Osteoblast (primary cell): ENCODE measurements around the gene NAE1. TPM values are rescaled to one million over a fixed set of nuclear protein-coding genes. Genes with fewer than 3 reads are reported as not detected.

Experiments
- DNase-seq: peaks from one replicate; pipeline ENCODE4 v3.0.0; 2011; ENCODE audit warnings: low spot score, mixed read lengths; ENCODE audit not compliant: insufficient read length; ENCODE audit errors: missing footprints
- H2AFZ ChIP-seq: 2 replicates; pipeline ENCODE4 v1.6.0; 2011; ENCODE audit warnings: mild to moderate bottlenecking, low read length
- H3K27ac ChIP-seq: 2 replicates; pipeline ENCODE4 v1.5.1; 2011; ENCODE audit warnings: mild to moderate bottlenecking, low read depth, low read length, moderate library complexity
- H3K27me3 ChIP-seq: 2 replicates; pipeline ENCODE4 v1.6.0; 2012; ENCODE audit warnings: mild to moderate bottlenecking, control low read depth, inconsistent platforms, low read length, moderate library complexity; ENCODE audit not compliant: insufficient read depth
- H3K36me3 ChIP-seq: 2 replicates; pipeline ENCODE4 v1.5.1; 2011; ENCODE audit warnings: mild to moderate bottlenecking, low read length, control low read depth, moderate library complexity; ENCODE audit not compliant: insufficient read depth
- H3K4me1 ChIP-seq: 2 replicates; pipeline ENCODE4 v1.5.1; 2011; ENCODE audit warnings: mild to moderate bottlenecking, low read length, control low read depth, moderate library complexity; ENCODE audit not compliant: insufficient read depth
- H3K4me2 ChIP-seq: 2 replicates; pipeline ENCODE4 v1.6.0; 2011; ENCODE audit warnings: mild to moderate bottlenecking, low read length; ENCODE audit not compliant: insufficient read depth
- H3K4me3 ChIP-seq: fragments of 200-600 bp; sonication (generic); 3 replicates; pipeline ENCODE4 v1.5.1; 2012; ENCODE audit warnings: mild to moderate bottlenecking, low read length, inconsistent platforms; ENCODE audit not compliant: insufficient read depth
- H3K79me2 ChIP-seq: 2 replicates; pipeline ENCODE4 v1.6.0; 2012; ENCODE audit warnings: mild to moderate bottlenecking, low read length, control low read depth, inconsistent platforms; ENCODE audit not compliant: insufficient read depth
- H3K9me3 ChIP-seq: 2 replicates; pipeline ENCODE4 v1.5.1; 2011; ENCODE audit warnings: low read depth, low read length, control low read depth
- H4K20me1 ChIP-seq: 2 replicates; pipeline ENCODE4 v1.6.0; 2012; ENCODE audit warnings: mild to moderate bottlenecking, low read length, control low read depth; ENCODE audit not compliant: insufficient read depth
- CTCF ChIP-seq: IDR thresholded peaks from 2 replicates; pipeline ENCODE4 v1.5.1; 2011; ENCODE audit warnings: mild to moderate bottlenecking, low read depth, low read length, moderate library complexity; ENCODE audit errors: extremely low read depth
- total RNA-seq: library from RNA; depleted of rRNA; stranded (reverse); fragments of >200 nt; gene quantifications from 2 replicates; pipeline ENCODE4 v1.2.3, GENCODE V29; 2012

The NAE1 gene
- total RNA-seq, 1 donor = 73.5 TPM

DNA sequence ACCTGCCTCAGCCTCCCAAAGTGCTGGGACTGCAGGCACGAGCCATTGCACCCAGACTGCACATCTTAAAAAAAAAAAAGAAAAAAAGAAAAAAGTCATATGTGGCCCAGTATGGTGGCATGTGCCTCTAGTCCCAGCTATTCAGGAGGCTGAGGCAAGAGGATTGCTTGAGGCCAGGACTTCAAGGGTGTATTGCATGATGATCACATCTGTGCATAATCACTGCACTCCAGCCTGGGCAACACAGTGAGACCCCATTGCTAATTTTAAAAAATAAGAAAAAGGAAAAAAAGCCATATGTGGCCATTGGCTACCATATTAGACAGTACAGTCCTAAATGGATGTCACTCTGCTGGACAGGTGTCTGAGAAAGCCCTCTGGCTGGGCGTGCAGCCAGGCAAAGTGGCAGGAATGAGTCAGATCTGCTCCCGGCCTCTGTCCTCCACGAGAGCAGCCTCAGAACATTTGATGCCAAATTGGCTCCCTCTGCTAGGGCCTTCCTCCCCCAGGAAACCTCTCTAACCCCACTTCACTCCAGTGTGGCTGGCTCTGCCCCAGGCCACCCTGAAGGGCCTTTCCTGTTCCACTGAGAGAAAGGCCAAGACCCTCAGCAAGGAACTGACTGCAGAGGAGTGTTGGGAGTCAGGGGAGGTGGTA is 28.1 kb upstream of the NAE1 start:
- no peaks in the 10 kb centered on the region for H3K36me3 ChIP-seq
- peak; percentile 80 for DNase-seq

DNA sequence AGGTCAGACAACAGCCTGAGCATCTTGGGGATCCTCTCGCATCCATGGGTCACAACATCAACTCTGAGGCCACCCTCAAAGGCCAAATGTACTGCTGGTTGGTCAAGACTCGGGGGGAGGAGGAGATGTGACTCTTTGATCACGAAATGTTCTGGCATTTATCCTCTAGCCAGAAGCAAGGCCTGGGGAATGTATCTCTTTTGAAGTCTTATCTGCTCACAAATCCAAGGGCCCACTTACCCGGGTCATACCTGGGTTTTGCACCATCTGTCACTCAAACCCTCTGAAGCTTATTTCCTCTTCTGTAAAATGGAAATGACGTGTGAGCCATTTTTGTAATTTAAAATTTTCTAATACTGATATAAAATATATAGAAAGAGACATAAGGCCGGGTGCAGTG is 26.7 kb upstream of the NAE1 start:
- peaks cover 5% of the 10 kb centered on the region for H3K4me1 ChIP-seq
- H3K27me3 ChIP-seq = no peaks in the 10 kb centered on the region
- H2AFZ ChIP-seq = no peak overlapping the region
- H3K79me2 ChIP-seq = no peaks in the 10 kb centered on the region
- TF ChIP-seq CTCF = no peak
- no peak for DNase-seq
- H3K4me3 ChIP-seq = no peak overlapping the region
- no peaks in the 10 kb centered on the region for H3K9me3 ChIP-seq
- H3K36me3 ChIP-seq = no peaks in the 10 kb centered on the region
- H3K4me2 ChIP-seq = no peak overlapping the region
- H3K27ac ChIP-seq = no peak overlapping the region
- H4K20me1 ChIP-seq = no peaks in the 10 kb centered on the region

More for the DNA sequence above, 28.1 kb upstream of the NAE1 start:
- Histone ChIP-seq H4K20me1 (no peaks in the 10 kb centered on the region), H3K4me3 (no peak overlapping the region), H2AFZ (no peak overlapping the region), H3K27ac (no peak overlapping the region), H3K4me1 (peaks cover 5% of the 10 kb centered on the region), H3K27me3 (no peaks in the 10 kb centered on the region), H3K79me2 (no peaks in the 10 kb centered on the region), H3K9me3 (no peaks in the 10 kb centered on the region), H3K4me2 (no peak overlapping the region)
- TF ChIP-seq CTCF = no peak

GRCh38 chr16:66856801-66857200 is 26.0 kb upstream of the NAE1 start:
- TF ChIP-seq CTCF = no peak
- H3K36me3 ChIP-seq = no peaks in the 10 kb centered on the region

GRCh38 chr16:66856184-66856730 is 25.5 kb upstream of the NAE1 start:
- Histone ChIP-seq H3K4me1 (peaks cover 5% of the 10 kb centered on the region), H3K27me3 (no peaks in the 10 kb centered on the region), H2AFZ (no peak overlapping the region), H3K79me2 (no peaks in the 10 kb centered on the region), H3K27ac (no peak overlapping the region), H4K20me1 (no peaks in the 10 kb centered on the region), H3K36me3 (no peaks in the 10 kb centered on the region), H3K4me3 (no peak overlapping the region), H3K4me2 (no peak overlapping the region), H3K9me3 (no peaks in the 10 kb centered on the region)
- TF ChIP-seq CTCF = no peak
- no peak for DNase-seq

More at GRCh38 chr16:66856801-66857200, 26.0 kb upstream of the NAE1 start:
- Histone ChIP-seq H3K4me1 (peaks cover 5% of the 10 kb centered on the region), H3K27ac (no peak overlapping the region), H3K4me2 (no peak overlapping the region), H3K4me3 (no peak overlapping the region), H3K27me3 (no peaks in the 10 kb centered on the region), H3K9me3 (no peaks in the 10 kb centered on the region), H4K20me1 (no peaks in the 10 kb centered on the region), H2AFZ (no peak overlapping the region), H3K79me2 (no peaks in the 10 kb centered on the region)
- DNase-seq = no peak
